Measurements from ENCODE around the gene LITAF.
"Not testable (repeated sequence)": the region's sequence is repeated elsewhere in the genome, so short reads cannot be mapped to it uniquely, and the experiment has no call there.

LITAF gene

DNA sequence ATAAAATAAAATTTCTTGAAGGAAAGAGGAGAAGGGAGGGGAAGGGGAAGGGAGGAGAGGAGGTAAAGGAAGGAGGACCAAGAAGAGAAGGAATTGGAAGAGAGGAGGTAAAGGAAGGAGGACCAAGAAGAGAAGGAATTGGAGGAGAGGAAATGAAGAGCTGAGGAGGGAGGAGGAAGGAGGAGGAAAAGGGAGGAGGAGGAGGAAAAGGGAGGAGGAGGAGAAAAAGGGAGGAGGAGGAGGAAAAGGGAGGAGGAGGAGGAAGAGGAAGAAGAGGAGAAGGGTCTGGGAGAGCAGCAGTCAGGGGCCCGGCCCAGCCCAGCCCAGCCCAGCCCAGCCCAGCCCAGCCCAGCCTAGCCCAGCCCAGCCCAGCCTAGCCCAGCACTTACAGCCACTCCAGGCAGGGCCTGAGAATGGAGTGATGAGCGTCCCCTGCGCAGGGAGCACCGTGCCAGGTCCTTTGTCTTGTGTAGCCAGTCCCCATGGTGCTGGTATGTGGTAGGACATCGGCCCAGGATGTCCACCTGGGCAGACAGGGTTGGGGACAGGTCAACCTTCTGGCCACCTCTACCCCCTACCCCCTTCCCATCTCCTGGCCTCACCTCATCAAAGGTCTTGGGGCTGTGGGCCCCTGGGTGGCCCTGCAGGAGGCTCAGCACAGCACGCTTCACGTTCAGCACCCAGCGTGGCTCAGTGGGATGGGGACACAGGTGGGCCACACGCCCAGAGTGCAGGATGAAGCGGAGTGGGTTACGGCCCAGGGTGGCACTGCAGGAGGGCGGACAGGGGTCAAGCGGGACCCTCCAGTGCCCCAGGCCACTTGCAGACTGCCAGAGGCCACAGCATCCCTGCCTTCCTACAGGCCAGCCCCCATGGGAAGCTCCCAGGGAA, 70.9 kb downstream of the LITAF start:
- DNase-seq (ENCODE audit: low read depth) = no peak

DNA sequence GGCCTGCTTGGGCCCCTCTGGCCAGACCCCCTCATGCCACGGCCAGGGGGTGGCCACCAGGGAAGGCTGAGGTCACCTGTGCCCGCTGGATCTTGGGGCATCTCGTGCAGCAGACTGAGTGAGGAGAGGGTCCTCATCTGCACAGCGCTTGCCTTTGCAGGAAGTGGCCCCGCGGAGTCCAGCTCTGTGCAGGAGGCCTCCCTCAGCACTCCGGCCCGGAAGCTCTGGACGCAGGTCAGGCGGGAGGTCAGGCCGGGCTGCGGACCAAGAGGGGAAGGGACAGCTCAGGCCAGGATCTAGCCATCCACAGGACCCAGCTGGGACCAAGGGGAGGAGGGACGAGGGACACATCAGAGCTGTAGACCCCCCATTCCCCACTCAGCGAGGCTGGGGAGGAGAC, 72.4 kb downstream of the LITAF start:
- no peak for DNase-seq (ENCODE audit: low read depth)

DNA sequence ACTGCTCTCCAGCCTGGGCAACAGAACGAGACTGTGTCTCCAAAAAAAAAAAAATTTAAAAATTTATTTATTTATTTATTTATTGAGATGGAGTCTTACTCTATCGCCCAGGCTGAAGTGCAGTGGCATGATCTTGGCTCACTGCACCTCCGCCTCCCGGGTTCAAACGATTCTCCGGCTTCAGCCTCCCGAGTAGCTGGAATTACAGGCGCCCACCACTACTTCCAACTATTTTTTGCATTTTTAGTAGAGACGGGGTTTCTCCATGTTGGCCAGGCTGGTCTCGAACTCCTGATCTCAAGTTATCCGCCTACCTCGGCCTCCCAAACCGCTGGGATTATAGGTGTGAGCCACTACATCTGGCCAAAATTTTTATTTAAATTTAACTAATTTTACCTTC, 73.4 kb downstream of the LITAF start:
- not testable (repeated sequence) for DNase-seq (ENCODE audit: low read depth)

DNA sequence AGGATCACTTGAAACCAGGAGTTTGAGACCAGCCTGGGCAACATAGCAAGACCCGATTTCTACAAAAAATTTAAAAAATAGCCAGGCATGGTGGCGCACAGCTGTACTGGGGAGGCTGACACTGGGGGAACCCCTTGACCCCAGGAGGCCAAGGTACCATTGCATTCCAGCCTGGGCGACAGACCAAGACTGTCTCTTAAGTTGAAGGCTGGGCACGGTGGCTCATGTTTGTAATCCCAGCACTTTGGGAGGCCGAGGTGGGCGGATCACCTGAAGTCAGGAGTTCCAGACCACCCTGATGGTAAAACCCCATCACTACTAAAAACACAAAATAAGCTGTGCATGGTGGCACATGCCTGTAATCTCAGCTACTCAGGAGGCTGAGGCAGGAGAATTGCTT, 74.9 kb downstream of the LITAF start:
- no peak for DNase-seq (ENCODE audit: low read depth)

DNA sequence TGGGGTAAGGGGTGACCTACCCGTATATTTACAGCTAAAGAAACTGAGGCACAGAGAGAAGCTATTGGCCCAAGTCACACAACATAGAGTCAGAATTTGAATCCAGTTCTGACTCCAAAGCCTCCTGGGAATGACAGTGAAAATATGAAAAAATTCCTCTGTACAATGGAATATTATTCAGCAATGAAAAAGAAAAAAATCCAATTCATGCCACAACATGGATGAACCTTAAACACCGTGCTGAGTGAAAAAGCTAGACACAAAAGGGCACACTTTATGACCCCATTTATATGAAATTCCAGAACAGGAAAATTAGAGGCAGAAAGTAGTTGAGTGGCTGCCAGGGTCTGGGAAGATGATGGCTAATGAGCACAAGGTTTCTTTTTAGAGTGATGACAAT, 75.4 kb downstream of the LITAF start:
- DNase-seq (ENCODE audit: low read depth) = no peak

DNA sequence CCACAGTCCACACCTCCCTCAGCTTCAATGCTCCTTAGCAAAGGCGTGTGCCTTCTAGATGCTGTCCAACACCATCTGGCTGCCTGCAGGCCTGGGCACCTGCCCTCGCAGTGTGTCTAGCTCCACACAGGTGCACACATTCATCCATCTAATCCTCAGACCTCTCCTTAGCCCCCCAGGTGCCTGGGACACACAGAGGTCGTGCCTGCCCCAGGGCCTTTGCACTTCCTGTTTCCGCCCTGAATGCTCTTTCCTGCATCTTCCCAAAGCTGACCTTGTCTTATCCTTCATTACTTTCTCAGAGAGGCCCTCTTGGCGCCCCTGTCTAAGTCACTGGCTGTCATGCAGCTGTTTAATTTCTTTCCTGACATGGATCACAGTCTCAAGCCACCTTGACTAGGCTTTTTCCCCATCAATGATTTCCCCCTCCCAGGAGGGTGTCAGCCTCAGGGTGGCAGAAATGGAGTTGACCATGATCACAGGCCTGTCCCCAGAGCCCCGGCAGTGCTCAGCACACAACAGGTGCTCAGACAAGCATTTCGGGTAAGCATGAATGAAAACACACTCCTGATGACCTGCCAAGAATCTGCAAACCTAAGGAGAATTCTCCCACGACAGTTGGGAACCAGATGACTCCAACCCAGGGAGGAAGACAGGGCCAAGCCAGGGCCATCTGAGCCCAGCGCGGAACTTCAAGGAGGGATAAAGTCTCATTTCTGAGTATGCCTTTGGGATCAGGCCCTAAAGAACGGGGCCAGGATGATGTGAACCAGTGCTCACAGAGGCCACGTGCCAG, 76.3 kb downstream of the LITAF start:
- no peak for DNase-seq (ENCODE audit: low read depth)

DNA sequence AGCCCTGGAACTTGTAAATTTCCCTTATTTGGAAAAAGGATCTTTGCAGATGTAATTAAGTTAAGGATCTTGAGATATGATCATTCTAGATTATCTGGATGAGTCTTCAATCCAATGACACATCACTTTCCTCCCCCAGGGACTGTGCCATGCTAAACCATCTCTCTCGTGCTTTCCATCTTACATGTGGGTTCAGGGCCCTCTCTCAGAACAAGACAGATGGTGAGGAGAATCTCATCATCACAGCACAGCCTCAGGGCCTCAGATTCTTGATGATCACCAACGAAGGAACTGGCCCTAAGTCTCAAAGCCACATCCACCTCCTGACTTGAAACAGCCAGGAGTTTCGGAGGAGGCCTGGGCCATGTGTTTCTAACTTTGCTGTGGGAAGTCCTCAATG, 78.7 kb downstream of the LITAF start:
- no peak for DNase-seq (ENCODE audit: low read depth)

DNA sequence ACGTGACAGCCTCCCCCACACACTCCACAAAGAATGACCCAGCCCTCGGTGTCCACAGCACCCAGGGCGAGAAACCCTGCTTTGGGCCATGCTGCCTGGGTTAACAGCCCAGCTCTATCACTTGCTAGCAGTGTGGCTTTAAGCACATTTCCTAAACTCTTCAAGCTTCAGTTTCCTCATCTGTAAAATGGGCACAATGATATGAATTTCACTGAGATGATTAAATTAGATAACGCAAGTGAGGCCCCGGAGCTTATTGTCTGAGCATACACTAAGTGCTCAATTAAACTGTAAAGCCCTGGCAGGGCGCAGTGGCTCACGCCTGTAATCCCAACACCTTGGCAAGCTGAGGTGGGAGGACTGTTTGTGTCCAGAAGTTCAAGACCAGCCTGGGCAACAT, 79.4 kb downstream of the LITAF start:
- DNase-seq (ENCODE audit: low read depth) = no peak

DNA sequence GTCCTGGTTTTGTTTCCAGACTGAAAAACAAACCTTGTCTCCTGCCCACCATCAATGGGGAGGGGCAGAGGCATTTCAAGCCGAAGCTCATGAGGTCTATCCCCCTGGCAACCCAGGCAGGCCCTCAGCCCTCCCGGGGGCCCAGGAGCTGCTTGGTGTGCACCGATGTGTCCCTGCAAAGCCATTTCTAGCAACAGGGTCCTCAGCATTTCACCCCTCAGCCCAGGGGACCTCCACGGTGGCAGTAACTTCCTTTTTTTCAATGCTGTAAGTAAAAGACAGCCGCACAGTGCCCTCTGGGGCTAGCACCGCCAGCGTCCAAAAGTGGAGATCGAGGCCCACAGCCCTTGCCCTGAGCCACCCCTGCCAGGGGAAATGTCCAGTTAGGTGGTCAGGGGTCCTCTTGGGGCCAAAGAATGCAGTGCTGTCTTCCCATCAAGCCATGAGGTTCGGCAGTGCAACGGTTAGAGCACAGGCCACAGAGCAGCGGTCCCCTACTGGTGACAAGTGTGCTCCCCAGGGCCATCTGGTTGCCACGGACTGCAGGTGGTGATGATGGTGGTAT, 79.9 kb downstream of the LITAF start:
- DNase-seq (ENCODE audit: low read depth) = no peak

DNA sequence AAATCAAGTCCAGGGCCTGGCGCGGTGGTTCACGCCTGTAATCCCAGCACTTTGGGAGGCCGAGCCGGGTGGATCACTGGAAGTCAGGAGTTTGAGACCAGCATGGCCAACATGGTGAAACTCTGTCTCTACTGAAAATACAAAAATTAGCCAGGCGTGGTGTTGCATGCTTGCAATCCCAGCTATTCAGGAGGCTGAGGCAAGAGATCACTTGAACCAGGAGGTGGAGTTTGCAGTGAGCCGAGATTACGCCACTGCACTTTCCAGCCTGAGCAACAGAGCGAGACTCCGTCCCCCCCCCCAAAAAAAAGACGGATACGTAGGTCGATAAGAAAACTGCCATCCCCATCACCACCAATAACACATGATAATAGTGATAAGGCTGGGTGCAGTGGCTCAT, 82.5 kb downstream of the LITAF start:
- DNase-seq (ENCODE audit: low read depth) = not testable (repeated sequence)

DNA sequence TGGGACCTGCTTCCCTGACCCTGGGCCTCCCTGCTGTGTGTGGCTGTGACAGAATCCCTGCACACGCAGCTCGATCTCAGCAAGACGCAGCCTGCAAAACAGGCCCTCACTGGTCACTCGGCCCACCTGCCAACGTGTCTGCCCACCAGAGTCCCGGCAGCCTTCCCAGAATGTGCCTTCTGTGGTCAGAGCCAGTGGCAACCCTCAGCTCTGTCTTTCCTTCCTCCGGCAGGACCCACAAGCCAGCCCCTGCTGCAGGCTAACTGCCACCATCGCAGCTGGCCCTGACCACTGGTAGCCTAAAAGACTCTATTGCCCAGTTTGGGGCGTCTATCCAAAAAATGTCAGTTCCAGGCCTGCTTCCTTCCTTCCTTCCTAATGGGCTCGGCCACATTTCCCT, 83.2 kb downstream of the LITAF start:
- no peak for DNase-seq (ENCODE audit: low read depth)

DNA sequence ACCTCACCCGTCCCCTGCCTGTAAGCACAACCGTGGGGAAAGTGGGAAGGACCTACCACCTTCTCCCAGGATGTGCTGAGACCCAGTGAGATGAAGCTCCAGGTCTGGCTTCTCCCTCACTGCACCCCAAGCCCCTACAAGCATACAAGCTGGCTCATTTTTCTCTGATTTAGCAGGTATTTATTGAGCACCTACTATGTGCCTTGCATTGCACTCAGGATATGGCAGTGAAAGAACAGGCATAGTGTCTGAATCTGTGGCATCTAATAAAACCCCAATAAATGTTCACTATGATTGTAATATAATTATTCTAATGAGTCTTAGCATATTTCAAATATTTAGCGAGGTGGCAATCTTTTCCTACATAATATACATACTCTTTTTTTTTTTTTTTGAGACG, 84.5 kb downstream of the LITAF start:
- no peak for DNase-seq (ENCODE audit: low read depth)

DNA sequence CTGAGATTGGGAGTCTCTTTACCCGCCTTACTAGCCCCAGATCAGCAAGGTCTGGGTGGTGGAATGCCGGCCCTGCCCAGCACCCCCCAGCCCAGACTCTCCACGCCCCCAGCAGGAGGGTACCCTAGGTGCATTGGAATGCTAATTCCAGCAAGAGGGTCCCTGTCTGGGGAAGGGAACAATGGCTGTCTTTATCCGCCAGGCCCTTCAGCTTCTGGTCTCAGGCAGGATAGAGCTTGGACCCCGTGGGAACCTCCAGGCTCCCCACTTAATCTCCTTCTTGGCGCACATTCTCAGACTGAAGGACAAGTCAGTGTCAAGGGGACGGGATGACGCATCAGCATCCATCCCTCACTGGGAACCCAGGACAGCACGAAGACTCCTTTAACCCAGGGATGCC, 85.1 kb downstream of the LITAF start:
- no peak for DNase-seq (ENCODE audit: low read depth)

DNA sequence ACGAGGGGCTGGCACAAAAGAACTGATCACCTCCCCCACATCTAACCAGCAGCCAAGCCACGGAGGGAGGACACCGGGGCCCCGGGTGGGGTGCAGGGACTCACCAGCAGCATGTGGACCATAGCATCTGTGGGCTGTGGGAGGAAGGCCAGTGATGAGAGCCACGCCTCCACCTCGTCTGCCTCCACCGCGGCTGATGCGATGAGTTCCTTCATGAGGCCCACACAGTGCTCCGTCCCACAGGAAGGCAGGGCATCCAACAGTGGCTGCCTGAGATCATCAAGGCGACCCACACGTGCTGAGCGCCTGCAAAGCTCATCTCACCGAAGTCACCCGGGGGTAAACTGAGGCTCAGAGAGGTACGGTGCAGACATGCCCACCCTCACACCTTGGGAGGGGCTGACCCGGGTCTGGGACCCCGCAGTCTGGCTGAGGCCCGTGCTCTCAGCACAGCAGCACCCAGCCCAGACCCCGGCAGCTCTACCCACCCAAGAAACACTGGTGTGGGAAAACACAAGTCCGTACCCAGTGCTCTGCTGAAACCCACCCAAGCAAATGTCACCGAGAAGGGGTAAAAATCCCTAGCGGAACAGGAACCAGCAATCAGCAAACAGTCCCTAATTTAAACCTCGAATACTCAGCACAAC, 85.9 kb downstream of the LITAF start:
- DNase-seq (ENCODE audit: low read depth) = no peak

DNA sequence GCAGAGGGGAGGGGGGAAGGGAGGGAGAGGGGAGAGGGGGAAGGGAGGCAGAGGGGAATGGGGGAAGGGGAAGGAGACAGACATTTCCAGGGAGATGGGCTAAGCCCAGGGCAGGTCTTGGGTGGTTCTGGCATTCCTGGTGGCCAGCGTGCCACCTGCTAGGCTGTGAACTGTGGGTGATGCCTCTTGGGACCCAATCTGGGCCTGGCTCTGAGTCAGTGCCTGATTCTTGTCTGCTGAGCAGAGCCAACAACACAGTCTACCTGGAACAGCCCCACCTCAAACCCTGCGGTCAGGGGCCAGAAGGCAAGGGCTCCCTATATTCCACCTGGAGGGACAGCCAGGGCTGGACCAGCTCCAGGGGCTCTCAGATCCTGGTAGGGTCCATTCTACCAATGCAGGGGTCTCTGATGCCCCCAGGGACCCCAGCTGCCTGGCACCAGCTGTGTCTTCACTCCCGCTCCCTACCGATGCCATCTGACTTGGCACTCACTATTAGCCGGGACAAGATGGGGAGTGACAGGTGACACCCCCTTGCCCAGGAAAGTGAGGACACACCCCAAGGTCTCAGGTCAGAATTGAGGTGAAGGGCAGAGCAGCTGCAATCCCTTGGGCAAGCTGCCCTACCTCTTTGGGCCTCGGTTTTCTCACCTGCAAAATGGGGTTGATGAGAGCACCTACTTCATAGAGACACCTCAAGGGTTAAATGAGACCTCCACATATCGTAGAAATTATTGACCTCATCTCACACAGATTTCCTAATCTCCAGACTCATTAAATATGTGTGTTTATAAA, 87.2 kb downstream of the LITAF start:
- no peak for DNase-seq (ENCODE audit: low read depth)

DNA sequence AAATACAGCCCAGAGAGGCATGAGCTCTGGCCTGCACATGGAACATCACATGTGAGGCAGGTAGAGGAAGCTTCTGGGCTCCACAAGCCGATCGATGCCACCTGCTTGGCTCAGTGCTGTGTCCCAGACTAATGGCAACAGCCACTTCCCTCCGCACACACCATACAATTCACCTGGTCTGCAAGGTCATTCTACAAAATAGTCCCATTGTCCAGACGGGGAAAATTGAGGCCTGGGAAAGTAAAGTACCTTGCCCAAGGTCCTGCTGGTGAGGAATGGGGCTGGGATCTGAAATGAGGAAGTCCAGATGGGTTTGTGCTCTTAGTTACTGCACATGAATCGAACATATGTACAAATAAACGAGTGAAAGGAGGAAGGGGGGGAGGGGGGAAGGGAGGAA, 88.0 kb downstream of the LITAF start:
- no peak for DNase-seq (ENCODE audit: low read depth)

DNA sequence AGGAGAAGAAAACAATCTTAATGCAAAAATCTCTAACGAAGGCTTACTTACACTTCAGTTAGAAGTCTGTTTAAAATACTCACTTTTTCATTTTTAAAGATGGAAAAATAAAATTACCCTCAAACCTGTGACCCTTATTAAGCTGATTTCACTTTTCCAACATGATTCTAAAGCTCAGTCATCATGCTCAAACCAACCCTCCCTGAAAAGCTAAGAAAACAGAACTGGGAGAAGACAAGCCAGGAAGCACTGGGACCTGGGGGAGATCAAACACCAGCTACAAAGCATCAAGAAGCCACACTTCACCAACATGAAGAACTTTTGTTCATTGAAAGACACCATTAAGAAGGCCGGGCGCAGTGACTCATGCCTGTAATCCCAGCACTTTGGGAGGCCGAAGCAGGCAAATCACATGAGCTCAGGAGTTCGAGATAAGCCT, 88.8 kb downstream of the LITAF start:
- no peak for DNase-seq (ENCODE audit: low read depth)

Measured in stimulated activated CD4-positive, alpha-beta T cell treated with anti-CD3 and anti-CD28 coated beads, Interleukin-2, amount 100 ng/mL, for 4 hours (primary cell).